Fibroblast of mammary gland (primary cell): ENCODE results near the gene FAM118B.

Experiments
- DNase-seq: peaks from one replicate; pipeline ENCODE4 v3.0.0-alpha.2; 2010; ENCODE audit warnings: low read depth
- H3K4me3 ChIP-seq: 2 replicates; pipeline ENCODE4 v1.5.1; 2011; ENCODE audit warnings: low read depth, mild to moderate bottlenecking, low read length, moderate library complexity; ENCODE audit not compliant: control insufficient read depth
- CTCF ChIP-seq: conservative IDR thresholded peaks from 2 replicates; pipeline ENCODE4 v1.5.1; 2011; ENCODE audit warnings: low read depth, low read length, inconsistent platforms; ENCODE audit not compliant: control insufficient read depth, insufficient read depth

Gene FAM118B

GRCh38 chr11:126256216-126256615, 44.6 kb downstream of the FAM118B start:
- no peak overlapping the region for H3K4me3 ChIP-seq
- no peak for DNase-seq
- TF ChIP-seq CTCF: no peak

DNA sequence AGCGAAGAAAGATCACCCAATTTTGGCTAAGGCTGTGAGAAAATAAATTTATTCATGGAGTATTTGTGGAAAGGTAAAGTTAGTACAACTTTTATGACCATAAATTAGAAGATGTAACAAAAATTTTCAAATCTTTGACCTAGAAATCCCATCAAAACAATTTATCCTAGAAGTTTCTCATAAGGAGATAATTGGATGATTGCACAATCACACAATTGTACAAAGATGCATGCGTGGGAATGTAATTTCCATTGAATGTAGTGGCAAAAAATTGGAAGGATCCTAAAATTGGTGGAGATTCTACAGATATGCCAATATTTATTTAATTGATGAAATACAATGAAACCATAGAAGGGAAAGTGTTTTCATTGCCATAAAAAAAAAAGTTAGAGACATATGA, 45.6 kb downstream of the FAM118B start:
- no peak for DNase-seq
- TF ChIP-seq CTCF: no peak
- H3K4me3 ChIP-seq: no peak overlapping the region

DNA sequence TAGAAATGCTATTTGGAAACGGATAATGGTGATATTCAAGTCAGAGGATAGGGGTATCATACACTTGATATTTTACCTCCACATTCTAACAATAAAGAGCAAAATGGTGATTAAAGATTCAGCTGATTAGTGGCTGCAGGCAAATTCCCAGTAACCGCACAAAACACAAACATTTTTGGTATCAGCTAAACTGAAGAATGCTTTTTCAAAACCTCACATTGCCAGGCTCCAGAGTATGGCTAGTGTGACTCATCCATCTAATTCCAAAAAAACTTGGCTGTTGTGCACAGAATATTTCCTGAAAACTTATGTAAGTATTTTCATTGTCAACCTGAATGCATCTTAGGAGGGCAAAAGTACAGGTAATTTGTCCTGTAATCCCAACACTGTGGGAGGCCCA, 46.2 kb downstream of the FAM118B start:
- no peak for TF ChIP-seq CTCF
- peak; percentile 44 for DNase-seq
- no peak overlapping the region for H3K4me3 ChIP-seq

DNA sequence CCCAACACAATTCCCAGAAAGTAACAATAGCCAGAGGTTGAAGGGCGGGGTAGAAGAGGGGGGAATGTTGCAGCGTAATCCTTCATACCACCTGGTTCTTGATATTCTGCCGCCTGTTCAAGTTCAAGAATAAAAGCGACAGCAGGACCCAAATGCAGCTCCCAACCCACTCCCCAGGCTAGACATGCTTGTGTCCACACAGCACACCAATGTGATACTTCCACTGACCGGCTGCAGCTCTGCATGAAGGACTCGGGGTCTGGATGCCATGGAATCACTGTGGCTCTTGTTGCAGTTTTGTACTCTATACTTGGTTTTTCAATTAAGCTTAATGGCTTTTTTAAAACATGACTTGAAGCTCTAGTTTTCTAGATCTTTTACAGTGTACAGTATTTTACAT, 50.6 kb downstream of the FAM118B start:
- TF ChIP-seq CTCF: no peak
- no peak for DNase-seq
- H3K4me3 ChIP-seq: no peak overlapping the region

DNA sequence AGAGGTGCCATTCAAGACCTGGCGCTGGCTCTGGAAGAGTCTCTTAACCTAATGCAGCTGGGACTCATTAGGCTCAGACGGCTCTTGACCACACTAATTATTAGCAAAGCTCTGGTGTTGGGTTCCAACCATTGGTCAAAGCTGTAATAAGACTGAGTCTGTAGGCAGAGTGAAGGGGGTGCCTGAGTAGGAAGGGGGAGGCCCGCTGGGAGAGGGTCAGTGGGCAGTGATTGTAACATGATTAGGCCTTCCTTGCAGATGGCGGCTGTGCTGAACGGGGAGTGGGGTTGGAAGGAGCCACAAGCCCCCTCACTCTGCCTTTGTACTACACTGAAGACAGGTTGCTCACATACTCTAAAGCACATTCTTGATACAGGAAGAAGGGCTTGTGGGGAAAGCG, 51.9 kb downstream of the FAM118B start:
- no peak overlapping the region for H3K4me3 ChIP-seq
- no peak for DNase-seq
- TF ChIP-seq CTCF: no peak

DNA sequence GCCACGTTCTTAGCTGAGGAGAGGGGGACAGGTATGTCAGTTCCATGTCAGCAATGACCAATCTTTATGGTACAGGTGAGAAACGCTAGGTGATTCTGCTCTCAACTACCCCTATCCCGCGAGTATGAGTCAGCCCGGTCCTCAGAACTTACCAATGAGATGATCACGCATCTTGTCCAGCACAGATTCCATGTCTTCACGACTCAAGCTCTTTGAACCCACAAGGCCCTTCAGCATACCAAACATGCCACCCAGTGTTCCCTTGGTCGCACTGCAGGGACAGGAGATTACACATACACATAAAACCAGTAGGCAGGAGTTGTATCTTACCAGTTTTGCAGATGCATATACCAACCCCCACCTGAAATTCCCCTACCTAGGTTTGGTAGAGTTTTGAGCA, 54.2 kb downstream of the FAM118B start:
- H3K4me3 ChIP-seq: no peak overlapping the region
- no peak for TF ChIP-seq CTCF
- DNase-seq: peak; percentile 30

- no peak for DNase-seq
- peak overlapping the region; percentile 90 for H3K4me3 ChIP-seq
- no peak for TF ChIP-seq CTCF
Measured at GRCh38 chr11:126267650-126268049, 56.1 kb downstream of the FAM118B start.
